H9 (cell line): Measurements from ENCODE around the gene GLCE. TPM values are rescaled to one million over a fixed set of nuclear protein-coding genes. Genes with fewer than 3 reads are reported as not detected.

Source experiments
- DNase-seq: peaks from one replicate; pipeline ENCODE4 v3.0.0-alpha.2; 2017
- H2AFZ ChIP-seq: one replicate; pipeline ENCODE4 v1.6.1; 2013; ENCODE audit warnings: mild to moderate bottlenecking, low read length, control low read depth, moderate library complexity
- H2AK5ac ChIP-seq: 2 replicates; pipeline ENCODE4 v1.6.1; 2013; ENCODE audit warnings: low read length, control low read depth, mixed read lengths; ENCODE audit not compliant: insufficient read length
- H2BK120ac ChIP-seq: one replicate; pipeline ENCODE4 v1.6.1; 2013; ENCODE audit warnings: low read depth, mild to moderate bottlenecking, low read length, control low read depth, inconsistent platforms; ENCODE audit not compliant: poor library complexity, severe bottlenecking
- H2BK12ac ChIP-seq: 2 replicates; pipeline ENCODE4 v1.6.1; 2013; ENCODE audit warnings: low read length, control low read depth, mixed read lengths, low read depth; ENCODE audit not compliant: insufficient read length
- H2BK15ac ChIP-seq: 2 replicates; pipeline ENCODE4 v1.6.1; 2013; ENCODE audit warnings: low read depth, low read length, control low read depth
- H2BK20ac ChIP-seq: one replicate; pipeline ENCODE4 v1.6.1; 2013; ENCODE audit warnings: low read depth, mild to moderate bottlenecking, low read length, control low read depth, inconsistent platforms; ENCODE audit not compliant: poor library complexity, severe bottlenecking
- H2BK5ac ChIP-seq: 2 replicates; pipeline ENCODE4 v1.6.1; 2013; ENCODE audit warnings: low read length, control low read depth, mixed read lengths; ENCODE audit not compliant: insufficient read length
- H3K14ac ChIP-seq: 2 replicates; pipeline ENCODE4 v1.6.1; 2013; ENCODE audit warnings: low read length, control low read depth; ENCODE audit not compliant: insufficient read depth
- H3K18ac ChIP-seq: 2 replicates; pipeline ENCODE4 v1.6.1; 2013; ENCODE audit warnings: low read depth, mild to moderate bottlenecking, mixed read lengths, low read length, control low read depth; ENCODE audit not compliant: insufficient read length
- H3K23ac ChIP-seq: 2 replicates; pipeline ENCODE4 v1.6.1; 2013; ENCODE audit warnings: low read length, control low read depth, mixed read lengths, low read depth; ENCODE audit not compliant: insufficient read length
- H3K23me2 ChIP-seq: 2 replicates; pipeline ENCODE4 v1.6.1; 2013; ENCODE audit warnings: low read depth, mild to moderate bottlenecking, mixed read lengths, low read length, control low read depth; ENCODE audit not compliant: insufficient read length, poor library complexity, severe bottlenecking
- H3K27ac ChIP-seq: 2 replicates; pipeline ENCODE4 v1.5.1; 2013; ENCODE audit warnings: low read length, control low read depth, mixed read lengths, low read depth; ENCODE audit not compliant: insufficient read length
- H3K27me3 ChIP-seq: 2 replicates; pipeline ENCODE4 v1.6.1; 2013; ENCODE audit warnings: low read length, control low read depth, inconsistent platforms; ENCODE audit not compliant: insufficient read depth
- H3K4ac ChIP-seq: 2 replicates; pipeline ENCODE4 v1.6.1; 2013; ENCODE audit warnings: low read depth, mild to moderate bottlenecking, control low read depth, inconsistent platforms, low read length, moderate library complexity
- H3K4me1 ChIP-seq: 2 replicates; pipeline ENCODE4 v1.6.1; 2013; ENCODE audit warnings: low read length, control low read depth, inconsistent platforms; ENCODE audit not compliant: insufficient read depth
- H3K4me2 ChIP-seq: 2 replicates; pipeline ENCODE4 v1.6.1; 2013; ENCODE audit warnings: low read length, control low read depth, mixed read lengths; ENCODE audit not compliant: insufficient read length, insufficient read depth
- H3K56ac ChIP-seq: 2 replicates; pipeline ENCODE4 v1.6.1; 2013; ENCODE audit warnings: low read depth, mild to moderate bottlenecking, mixed read lengths, low read length, control low read depth; ENCODE audit not compliant: insufficient read length
- H3K79me1 ChIP-seq: 2 replicates; pipeline ENCODE4 v1.6.1; 2013; ENCODE audit warnings: low read depth, mild to moderate bottlenecking, moderate library complexity, low read length, control low read depth, inconsistent platforms; ENCODE audit not compliant: insufficient read depth, poor library complexity, severe bottlenecking
- H3K79me2 ChIP-seq: 2 replicates; pipeline ENCODE4 v1.6.1; 2013; ENCODE audit warnings: low read length, control low read depth, inconsistent platforms; ENCODE audit not compliant: insufficient read depth
- H3K9ac ChIP-seq: 2 replicates; pipeline ENCODE4 v1.6.1; 2013; ENCODE audit warnings: low read length, control low read depth, mixed read lengths; ENCODE audit not compliant: insufficient read length; ENCODE audit errors: extremely low read depth
- H3K9me3 ChIP-seq: one replicate; pipeline ENCODE4 v1.6.1; 2013; ENCODE audit warnings: low read depth, low read length, inconsistent platforms; ENCODE audit not compliant: control insufficient read depth
- H3T11ph ChIP-seq: one replicate; pipeline ENCODE4 v1.6.1; 2013; ENCODE audit warnings: mild to moderate bottlenecking, low read length, control low read depth, inconsistent platforms
- H4K20me1 ChIP-seq: one replicate; pipeline ENCODE4 v1.6.1; 2013; ENCODE audit not compliant: control insufficient read depth, insufficient read length, insufficient read depth
- H4K5ac ChIP-seq: 2 replicates; pipeline ENCODE4 v1.6.1; 2013; ENCODE audit warnings: low read depth, mild to moderate bottlenecking, mixed read lengths, low read length, control low read depth; ENCODE audit not compliant: insufficient read length
- H4K8ac ChIP-seq: replicated peaks from 2 replicates; pipeline ENCODE4 v1.6.1; 2013; ENCODE audit warnings: low read length, control low read depth, mixed read lengths, low read depth; ENCODE audit not compliant: insufficient read length
- H4K91ac ChIP-seq: 2 replicates; pipeline ENCODE4 v1.6.1; 2013; ENCODE audit warnings: low read depth, mild to moderate bottlenecking, moderate library complexity, mixed read lengths, low read length, control low read depth; ENCODE audit not compliant: insufficient read length
- H3K27ac Mint-ChIP-seq, 3 experiments: 2 replicates in 2 of 3; 3 replicates in 1 of 3; pipeline ENCODE4 v1.8.0; 2020 to 2021; ENCODE audit warnings: mixed read lengths in 3 of 3, mild to moderate bottlenecking in 1 of 3, moderate library complexity in 1 of 3
- H3K27me3 Mint-ChIP-seq: 2 replicates; pipeline ENCODE4 v1.8.0; 2021; ENCODE audit warnings: low read depth, mild to moderate bottlenecking, moderate library complexity, mixed read lengths
- H3K36me3 Mint-ChIP-seq, 3 experiments: 2 replicates in 2 of 3; 3 replicates in 1 of 3; pipeline ENCODE4 v1.8.0; 2020 to 2021; ENCODE audit warnings: low read depth in 3 of 3, mixed read lengths in 3 of 3; ENCODE audit not compliant: insufficient read depth in 1 of 3
- H3K4me1 Mint-ChIP-seq, 2 experiments: 2 replicates each; pipeline ENCODE4 v1.8.0; 2020; ENCODE audit warnings: mixed read lengths in 2 of 2
- H3K4me3 Mint-ChIP-seq, 2 experiments: 2 replicates in 1 of 2; 3 replicates in 1 of 2; pipeline ENCODE4 v1.8.0; 2020 to 2021; ENCODE audit warnings: mild to moderate bottlenecking in 2 of 2, mixed read lengths in 2 of 2, moderate library complexity in 1 of 2
- H3K9me3 Mint-ChIP-seq, 2 experiments: 2 replicates in 1 of 2; 3 replicates in 1 of 2; pipeline ENCODE4 v1.8.0; 2020; ENCODE audit warnings: mild to moderate bottlenecking in 2 of 2, mixed read lengths in 2 of 2, moderate library complexity in 1 of 2
- CTCF ChIP-seq: fragments of 200-600 bp; sonication (generic); conservative IDR thresholded peaks from 3 replicates; pipeline ENCODE4 v1.8.0; 2021; ENCODE audit warnings: antibody characterized with exemption, mild to moderate bottlenecking
- WGBS: extraction: QIAGEN DNeasy Blood & Tissue Kit; methylation state at CpG from one replicate; pipeline ENCODE4 v1.1.7; 2013; ENCODE audit warnings: missing lambda C conversion rate, low lambda C conversion rate, mixed read lengths; ENCODE audit not compliant: insufficient read length; ENCODE audit errors: extremely low coverage; 5-methylcytosine and 5-hydroxymethylcytosine counted together
- total RNA-seq: library from RNA; stranded (reverse); gene quantifications from 2 replicates; pipeline ENCODE4 v1.2.1, GENCODE V29; 2021

Gene GLCE
- total RNA-seq, 1 experiment from 2014 or later = 12.2 TPM

GRCh38 chr15:69159805-69160140 is 662 bp upstream of the GLCE start:
- DNase-seq = no peak
- Histone ChIP-seq H3K4me2 (peak overlapping the region; percentile 80), H3K4me1 (peaks cover 4% of the 10 kb centered on the region; the same call in 1 of the 2 replicates), H3K18ac (no peak overlapping the region), H3K23ac (no peak overlapping the region), H3K79me1 (peaks cover 2% of the 10 kb centered on the region), H3K14ac (no peak overlapping the region), H2BK12ac (no peak overlapping the region), H3T11ph (no peak overlapping the region), H2BK15ac (no peak overlapping the region), H3K9ac (peak overlapping the region; percentile 52), H3K27me3 (no peaks in the 10 kb centered on the region; the same call in 1 of the 2 replicates), H2BK120ac (no peak overlapping the region), H2BK20ac (no peak overlapping the region), H3K27ac (peak overlapping the region; percentile 22), H2AFZ (peak overlapping the region; percentile 84), H4K8ac (no peak overlapping the region), H3K9me3 (no peaks in the 10 kb centered on the region), H2BK5ac (no peak overlapping the region), H4K20me1 (no peaks in the 10 kb centered on the region), H2AK5ac (no peak overlapping the region), H3K79me2 (no peaks in the 10 kb centered on the region), H3K23me2 (peaks cover 16% of the 10 kb centered on the region), H4K91ac (no peak overlapping the region), H3K4ac (no peak overlapping the region), H3K56ac (no peak overlapping the region), H4K5ac (no peak overlapping the region)
- peak overlapping the region; percentile 91 to 97 (median 94); a peak in 6 of 7 replicates for H3K27ac Mint-ChIP-seq
- H3K4me3 Mint-ChIP-seq = peak overlapping the region; percentile 92 to 98
- no peaks in the 10 kb centered on the region; a peak in 1 of 7 replicates for H3K36me3 Mint-ChIP-seq
- peaks cover 21 to 26% of the 10 kb centered on the region in 2 experiments for H3K4me1 Mint-ChIP-seq
- TF ChIP-seq CTCF = no peak
- H3K9me3 Mint-ChIP-seq = no peaks in the 10 kb centered on the region; a peak in 1 of 5 replicates
- no CpG with 5 or more reads among the region's 7 CpGs for WGBS
- peaks cover 18% of the 10 kb centered on the region for H3K27me3 Mint-ChIP-seq
